GM18519 (cell line): ENCODE data around the gene CPN1.
"Not testable (repeated sequence)": the region's sequence is repeated elsewhere in the genome, so short reads cannot be mapped to it uniquely, and the experiment has no call there.

ENCODE experiments used
- ATAC-seq: cut with Tn5 transposase; IDR thresholded peaks from one replicate; pipeline ENCODE4 v1.9.1; 2021; ENCODE audit warnings: mild to moderate bottlenecking, moderate library complexity; ENCODE audit not compliant: unreplicated experiment, low FRiP score

CPN1 gene

GRCh38 chr10:100081075-100082001 is at the start of gene CPN1:
TSS of gene CPN1 (minus strand) at chr10:100081869. CDS start at chr10:100081625, 244 bp downstream.
- ATAC-seq, result no peak

GRCh38 chr10:100130831-100131230 is 49.2 kb upstream of the CPN1 start:
- ATAC-seq, result no peak

- ATAC-seq, result no peak
Measured at GRCh38 chr10:100129424-100129823, 47.8 kb upstream of the CPN1 start.

GRCh38 chr10:100128951-100129350 is 47.3 kb upstream of the CPN1 start:
- no peak for ATAC-seq

- ATAC-seq, result not testable (repeated sequence)
Measured at GRCh38 chr10:100125335-100125734, 43.7 kb upstream of the CPN1 start.

- no peak for ATAC-seq
Measured at GRCh38 chr10:100124097-100124496, 42.4 kb upstream of the CPN1 start.

GRCh38 chr10:100122780-100123179 is 41.1 kb upstream of the CPN1 start:
- ATAC-seq, result no peak

GRCh38 chr10:100120550-100120949 is 38.9 kb upstream of the CPN1 start:
- no peak for ATAC-seq

GRCh38 chr10:100119726-100120125 is 38.1 kb upstream of the CPN1 start:
- ATAC-seq, result no peak

GRCh38 chr10:100114976-100115770 is 33.5 kb upstream of the CPN1 start:
- no peak for ATAC-seq

GRCh38 chr10:100114460-100114859 is 32.8 kb upstream of the CPN1 start:
- no peak for ATAC-seq

GRCh38 chr10:100109670-100110069 is 28.0 kb upstream of the CPN1 start:
- ATAC-seq, result no peak

- no peak for ATAC-seq
Measured at GRCh38 chr10:100106865-100107264, 25.2 kb upstream of the CPN1 start.

- ATAC-seq, result no peak
Measured at GRCh38 chr10:100104300-100104699, 22.6 kb upstream of the CPN1 start.

GRCh38 chr10:100103581-100103980 is 21.9 kb upstream of the CPN1 start:
- no peak for ATAC-seq

- no peak for ATAC-seq
Measured at GRCh38 chr10:100101192-100102076, 19.8 kb upstream of the CPN1 start.

GRCh38 chr10:100100651-100101184 is 19.0 kb upstream of the CPN1 start:
- ATAC-seq, result no peak

- no peak for ATAC-seq
Measured at GRCh38 chr10:100089241-100089640, 7.6 kb upstream of the CPN1 start.

GRCh38 chr10:100086708-100087107 is 5.0 kb upstream of the CPN1 start:
- not testable (repeated sequence) for ATAC-seq

GRCh38 chr10:100085596-100085995 is 3.9 kb upstream of the CPN1 start:
- ATAC-seq, result no peak
